H1 (cell line): ENCODE results near the gene FAM161A. TPM values are rescaled to one million over a fixed set of nuclear protein-coding genes. Genes with fewer than 3 reads are reported as not detected.

ENCODE experiments used
- CTCF ChIA-PET: fragments of 300-600 bp; sonication (Branson Sonifier 250); formaldehyde crosslinking; loops from one replicate; lab custom pipeline; 2021; ENCODE audit not compliant: partially characterized antibody; lab: Charles Lee
- POLR2A ChIA-PET: fragments of 300-600 bp; sonication (Branson Sonifier 250); formaldehyde crosslinking; loops from one replicate; lab custom pipeline; 2021; ENCODE audit warnings: inconsistent platforms; ENCODE audit not compliant: partially characterized antibody; lab: Charles Lee
- DNase-seq, 2 experiments: peaks; one replicate each; pipeline versions ENCODE4 v3.0.0 to v3.0.0-alpha.2; 2010 to 2022; ENCODE audit warnings: low spot score in 2 of 2, low read depth in 1 of 2, mixed read lengths in 1 of 2
- FAIRE-seq: peaks from 2 replicates; lab custom pipeline; 2011; peaks lifted over from hg19 to GRCh38; lab: Jason Lieb, UNC
- H2AFZ ChIP-seq: 2 replicates; pipeline ENCODE4 v1.8.1; 2012; ENCODE audit warnings: low read length, inconsistent platforms
- H2AK5ac ChIP-seq: 2 replicates; pipeline ENCODE4 v1.6.1; 2013; ENCODE audit warnings: low read depth, low read length
- H2BK120ac ChIP-seq: replicated peaks from 2 replicates; pipeline ENCODE3; 2013; ENCODE audit warnings: low read depth, low read length, inconsistent platforms
- H2BK12ac ChIP-seq: 2 replicates; pipeline ENCODE4 v1.6.1; 2013; ENCODE audit warnings: low read depth, low read length
- H2BK15ac ChIP-seq: 2 replicates; pipeline ENCODE4 v1.6.1; 2013; ENCODE audit warnings: low read length
- H2BK20ac ChIP-seq: 2 replicates; pipeline ENCODE4 v1.6.1; 2013; ENCODE audit warnings: low read length
- H2BK5ac ChIP-seq: 2 replicates; pipeline ENCODE4 v1.6.1; 2013; ENCODE audit warnings: low read depth, low read length
- H3K14ac ChIP-seq: 2 replicates; pipeline ENCODE4 v1.6.1; 2013; ENCODE audit warnings: inconsistent platforms; ENCODE audit not compliant: insufficient read length
- H3K18ac ChIP-seq: 2 replicates; pipeline ENCODE4 v1.6.1; 2013; ENCODE audit warnings: low read length; ENCODE audit errors: extremely low read depth
- H3K23ac ChIP-seq: 2 replicates; pipeline ENCODE4 v1.6.1; 2013; ENCODE audit warnings: inconsistent platforms; ENCODE audit not compliant: insufficient read length
- H3K23me2 ChIP-seq: 2 replicates; pipeline ENCODE4 v1.6.1; 2013; ENCODE audit warnings: low read depth, low read length
- H3K27ac ChIP-seq: 2 replicates; pipeline ENCODE4 v1.6.1; 2011; ENCODE audit warnings: low read depth, low read length, inconsistent platforms
- H3K27me3 ChIP-seq, 4 experiments: replicated peaks in 1 of 4; 1 replicate in 1 of 4; 2 replicates in 3 of 4; pipeline versions ENCODE4 v1.6.1 to v1.8.1; 2011 to 2013; ENCODE audit warnings: low read length in 3 of 4, mild to moderate bottlenecking in 3 of 4, inconsistent platforms in 2 of 4, mixed read lengths in 2 of 4, moderate library complexity in 1 of 4; ENCODE audit not compliant: control insufficient read depth in 3 of 4, insufficient read depth in 3 of 4; ENCODE audit errors: extremely low read depth in 1 of 4
- H3K36me3 ChIP-seq, 4 experiments: 2 replicates each; pipeline versions ENCODE4 v1.6.1 to v1.8.1; 2011 to 2013; ENCODE audit warnings: mild to moderate bottlenecking in 4 of 4, low read length in 3 of 4, moderate library complexity in 2 of 4, control low read depth in 1 of 4, inconsistent platforms in 1 of 4; ENCODE audit not compliant: insufficient read depth in 4 of 4, control insufficient read depth in 2 of 4
- H3K4ac ChIP-seq: replicated peaks from 2 replicates; pipeline ENCODE3; 2013; ENCODE audit warnings: low read length, low read depth, mixed read lengths, inconsistent platforms; ENCODE audit not compliant: insufficient read length
- H3K4me1 ChIP-seq, 4 experiments: replicated peaks in 1 of 4; 1 replicate in 1 of 4; 2 replicates in 3 of 4; pipeline versions ENCODE4 v1.6.1 to v1.8.1; 2011 to 2013; ENCODE audit warnings: low read length in 3 of 4, inconsistent platforms in 2 of 4, mixed read lengths in 1 of 4; ENCODE audit not compliant: insufficient read depth in 4 of 4, control insufficient read depth in 3 of 4
- H3K4me2 ChIP-seq, 2 experiments: 2 replicates each; pipeline versions ENCODE4 v1.6.1 to v1.8.1; 2011 to 2013; ENCODE audit warnings: low read depth in 2 of 2, low read length in 2 of 2, control low read depth in 1 of 2, inconsistent platforms in 1 of 2, mild to moderate bottlenecking in 1 of 2; ENCODE audit not compliant: insufficient read depth in 1 of 2
- H3K4me3 ChIP-seq, 4 experiments: fragments of 200-600, 300-600 bp in 1 of 4; sonication (generic), shearing (Covaris generic), sonication (Bioruptor Twin) in 1 of 4; 2 replicates each; pipeline versions ENCODE4 v1.5.1 to v1.8.1; 2011 to 2016; ENCODE audit warnings: low read length in 4 of 4, low read depth in 3 of 4, control low read depth in 2 of 4, inconsistent platforms in 2 of 4, mild to moderate bottlenecking in 2 of 4, mixed read lengths in 1 of 4, moderate library complexity in 1 of 4; ENCODE audit not compliant: insufficient read depth in 2 of 4; ENCODE audit errors: extremely low read depth in 1 of 4
- H3K56ac ChIP-seq: replicated peaks from 2 replicates; pipeline ENCODE3; 2013; ENCODE audit warnings: low read depth, mild to moderate bottlenecking, mixed read lengths, low read length, inconsistent platforms; ENCODE audit not compliant: insufficient read length
- H3K79me1 ChIP-seq: 2 replicates; pipeline ENCODE4 v1.6.1; 2013; ENCODE audit warnings: low read depth, low read length, control low read depth
- H3K79me2 ChIP-seq, 2 experiments: 2 replicates each; pipeline versions ENCODE4 v1.6.1 to v1.8.1; 2012 to 2013; ENCODE audit warnings: low read length in 2 of 2, mild to moderate bottlenecking in 2 of 2, inconsistent platforms in 1 of 2; ENCODE audit not compliant: insufficient read depth in 2 of 2, control insufficient read depth in 1 of 2
- H3K9ac ChIP-seq, 4 experiments: replicated peaks in 1 of 4; 1 replicate in 1 of 4; 2 replicates in 3 of 4; pipeline versions ENCODE4 v1.6.1 to v1.8.1; 2011 to 2013; ENCODE audit warnings: low read depth in 3 of 4, low read length in 3 of 4, control low read depth in 2 of 4, mild to moderate bottlenecking in 2 of 4, moderate library complexity in 2 of 4, inconsistent platforms in 1 of 4; ENCODE audit errors: extremely low read depth in 1 of 4
- H3K9me3 ChIP-seq, 2 experiments: 2 replicates each; pipeline versions ENCODE4 v1.6.1 to v1.8.1; 2012 to 2013; ENCODE audit warnings: mild to moderate bottlenecking in 2 of 2, moderate library complexity in 2 of 2, control low read depth in 1 of 2, inconsistent platforms in 1 of 2, low read depth in 1 of 2, low read length in 1 of 2, mixed read lengths in 1 of 2; ENCODE audit not compliant: insufficient read depth in 2 of 2
- H4K20me1 ChIP-seq, 2 experiments: replicated peaks in 1 of 2; 2 replicates each; pipeline versions ENCODE3 to v1.8.1; 2011 to 2013; ENCODE audit warnings: inconsistent platforms in 2 of 2, low read length in 2 of 2, mild to moderate bottlenecking in 1 of 2; ENCODE audit not compliant: insufficient read depth in 2 of 2, control insufficient read depth in 1 of 2
- H4K5ac ChIP-seq: 2 replicates; pipeline ENCODE4 v1.6.1; 2013; ENCODE audit warnings: low read length, low read depth, mixed read lengths, inconsistent platforms; ENCODE audit not compliant: insufficient read length
- H4K8ac ChIP-seq: 2 replicates; pipeline ENCODE4 v1.8.0; 2013; ENCODE audit warnings: mild to moderate bottlenecking, moderate library complexity, low read length, inconsistent platforms; ENCODE audit not compliant: insufficient read depth; ENCODE audit errors: extremely low read depth
- H4K91ac ChIP-seq: replicated peaks from 2 replicates; pipeline ENCODE3; 2013; ENCODE audit warnings: low read length, mixed read lengths, inconsistent platforms; ENCODE audit not compliant: insufficient read length
- BACH1 ChIP-seq: IDR thresholded peaks from 2 replicates; pipeline ENCODE4 v1.6.1; 2012; ENCODE audit warnings: low read length, improper control_type of control experiment
- CREB1 ChIP-seq: IDR thresholded peaks from 2 replicates; pipeline ENCODE4 v1.6.1; 2012; ENCODE audit warnings: inconsistent platforms
- EGR1 ChIP-seq: IDR thresholded peaks from 2 replicates; pipeline ENCODE4 v1.6.1; 2011; ENCODE audit warnings: low read depth, low read length, borderline replicate concordance
- EZH2 ChIP-seq: fragments of 200-600 bp; sonication (generic); IDR thresholded peaks from 2 replicates; pipeline ENCODE4 v1.7.1; 2012; ENCODE audit warnings: low read depth, mild to moderate bottlenecking, moderate library complexity, low read length, inconsistent platforms; ENCODE audit not compliant: severe bottlenecking
- GABPA ChIP-seq: IDR thresholded peaks from 2 replicates; pipeline ENCODE4 v1.6.1; 2011; ENCODE audit warnings: mild to moderate bottlenecking, low read length, moderate library complexity, borderline replicate concordance; ENCODE audit not compliant: insufficient read depth
- POLR2A ChIP-seq, 2 experiments: IDR thresholded peaks; 1 replicate in 1 of 2; 2 replicates in 1 of 2; pipeline ENCODE4 v1.6.1; 2011; ENCODE audit warnings: low read depth in 2 of 2, low read length in 2 of 2, mild to moderate bottlenecking in 2 of 2; ENCODE audit errors: control extremely low read depth in 1 of 2
- TEAD4 ChIP-seq: IDR thresholded peaks from 2 replicates; pipeline ENCODE4 v1.6.1; 2012; ENCODE audit warnings: low read depth, low read length, inconsistent platforms, mixed read lengths
- WGBS, 2 experiments: shearing (Covaris generic) in 1 of 2; methylation state at CpG; one replicate each; pipeline versions ENCODE4 v1.1.6 to v1.1.7; 2013 to 2015; ENCODE audit warnings: low lambda C conversion rate in 2 of 2, mixed read lengths in 2 of 2, inconsistent platforms in 1 of 2, low coverage in 1 of 2, missing lambda C conversion rate in 1 of 2; ENCODE audit not compliant: insufficient replicate concordance in 2 of 2, insufficient coverage in 1 of 2, insufficient read length in 1 of 2; ENCODE audit errors: extremely low coverage in 1 of 2, missing lambda C conversion rate in 1 of 2; 5-methylcytosine and 5-hydroxymethylcytosine counted together
- polyA plus RNA-seq, 7 experiments: library from polyadenylated mRNA; depleted of rRNA in 3 of 7; stranded (reverse) in 5 of 7; unstranded in 2 of 7; fragments of >200 nt in 5 of 7; fragments of 200-250 nt in 2 of 7; gene quantifications; 1 replicate in 5 of 7; 2 replicates in 1 of 7; 4 replicates in 1 of 7; pipeline versions ENCODE4 v1.2.1 to v1.2.3, GENCODE V29; 2011 to 2013; ENCODE audit warnings: missing spikeins in 2 of 7, mixed read lengths in 2 of 7
- total RNA-seq: library from RNA; stranded (reverse); fragmentation: NEBNext Ultra II Directional; extraction: Animal tissue kit (Norgen Biotek cat#: 25700); gene quantifications from 2 replicates; pipeline ENCODE4 v1.2.1, GENCODE V29; 2021

Gene FAM161A
- total and polyA plus RNA-seq, 2 of the 8 experiments (the other 6 are each of a cell fraction or from before 2014, with no cell fraction given), result 1.6 to 9.7 TPM

DNA sequence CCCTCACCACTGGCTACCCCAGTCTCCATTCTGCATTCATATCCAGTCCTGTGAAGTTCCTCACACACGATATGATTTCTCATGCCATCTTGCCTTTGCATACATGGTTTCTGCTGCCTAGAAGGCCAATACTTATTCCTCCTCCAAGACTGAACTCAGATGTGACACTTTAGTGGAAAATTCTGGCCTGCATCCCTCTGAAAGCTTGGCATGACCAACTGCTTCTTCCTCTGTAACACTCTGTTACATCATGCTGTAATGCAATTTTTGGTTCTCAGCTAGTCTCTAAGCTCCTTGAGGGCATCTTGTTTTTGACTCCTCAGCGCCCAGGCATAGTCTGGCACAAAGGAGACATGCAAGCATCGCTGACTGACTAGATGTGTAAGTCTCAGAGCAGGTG, 12.6 kb downstream of the FAM161A start:
- CTCF ChIA-PET, result interaction anchor here (1.1 to 1.2 kb wide), 2 partner anchors 14 to 110 kb away, joined by 3 read pairs; no protein-coding TSS in a partner anchor
- no peak overlapping the region for H2BK5ac ChIP-seq
- H4K5ac ChIP-seq, result no peak overlapping the region
- H2BK120ac ChIP-seq, result no peak overlapping the region
- no peak overlapping the region for H3K27ac ChIP-seq
- no peak overlapping the region for H3K23ac ChIP-seq
- no peak overlapping the region for H4K8ac ChIP-seq
- no peaks in the 10 kb centered on the region for H4K20me1 ChIP-seq
- no peak overlapping the region for H3K4ac ChIP-seq
- H3K4me2 ChIP-seq, result no peak overlapping the region
- H4K91ac ChIP-seq, result no peak overlapping the region
- H2BK20ac ChIP-seq, result no peak overlapping the region
- 90% methylated on average over 3 of the region's 3 CpGs; no CpG with 5 or more reads in 1 of the 2 experiments for WGBS, 2 experiments
- FAIRE-seq, result no peak
- peaks cover 0 to 7% (median 0%) of the 10 kb centered on the region in 4 experiments; a peak in 1 of 8 replicates for H3K36me3 ChIP-seq
- H2AK5ac ChIP-seq, result no peak overlapping the region
- no peaks in the 10 kb centered on the region for H3K79me1 ChIP-seq
- H2BK12ac ChIP-seq, result no peak overlapping the region
- TF ChIP-seq BACH1, result no peak
- TF ChIP-seq EZH2, result no peak
- no peak for TF ChIP-seq TEAD4
- no peak for TF ChIP-seq CREB1
- no peak for TF ChIP-seq GABPA
- no peak for TF ChIP-seq POLR2A (IDR thresholded peaks at IDR 0.05; ENCODE audit: control extremely low read depth in 1 of 2, low read depth in 2 of 2, low read length in 2 of 2)
- no peak for TF ChIP-seq EGR1
- no peak overlapping the region for H3K18ac ChIP-seq
- POLR2A ChIA-PET, result no interaction called here
- no peaks in the 10 kb centered on the region for H3K27me3 ChIP-seq
- no peak for DNase-seq
- no peaks in the 10 kb centered on the region for H3K4me1 ChIP-seq
- H2AFZ ChIP-seq, result no peak overlapping the region
- no peak overlapping the region for H3K4me3 ChIP-seq
- H3K9me3 ChIP-seq, result no peaks in the 10 kb centered on the region
- no peak overlapping the region for H2BK15ac ChIP-seq
- no peak overlapping the region for H3K14ac ChIP-seq
- H3K79me2 ChIP-seq, result no peaks in the 10 kb centered on the region
- H3K9ac ChIP-seq, result no peak overlapping the region; a peak in 1 of 7 replicates
- H3K23me2 ChIP-seq, result no peaks in the 10 kb centered on the region
- no peak overlapping the region for H3K56ac ChIP-seq
